HEK293 (cell line): ENCODE measurements around the gene F2R.

ENCODE experiments used
- CTCF ChIA-PET: fragments of 350-600 bp; formaldehyde crosslinking; extraction: SDS; loops from one replicate; lab custom pipeline; 2021; ENCODE audit warnings: antibody characterized with exemption; lab: Yijun Ruan, JAX
- POLR2A ChIA-PET: fragments of 300-600 bp; formaldehyde crosslinking; extraction: SDS; loops from one replicate; lab custom pipeline; 2020; ENCODE audit warnings: antibody characterized with exemption, inconsistent platforms; lab: Yijun Ruan, JAX
- H3K27ac ChIP-seq: fragments of 200-500 bp; sonication (Bioruptor generic); 2 replicates; pipeline ENCODE4 v1.5.1; 2014; ENCODE audit warnings: low read depth, low read length, control low read depth, inconsistent platforms; ENCODE audit errors: extremely low read depth
- H3K36me3 ChIP-seq, 2 experiments: fragments of 200-500 bp in 1 of 2; sonication (Bioruptor generic) in 1 of 2; 1 replicate in 1 of 2; 2 replicates in 1 of 2; pipeline ENCODE4 v1.5.1; 2014 to 2017; ENCODE audit warnings: inconsistent platforms in 2 of 2, low read length in 2 of 2; ENCODE audit not compliant: control insufficient read depth in 2 of 2, insufficient read depth in 1 of 2
- H3K4me1 ChIP-seq: fragments of 200-500 bp; sonication (Bioruptor generic); 2 replicates; pipeline ENCODE4 v1.5.1; 2014; ENCODE audit warnings: mild to moderate bottlenecking, low read length, inconsistent platforms; ENCODE audit not compliant: control insufficient read depth, insufficient read depth
- H3K4me3 ChIP-seq: 2 replicates; pipeline ENCODE4 v1.5.1; 2011; ENCODE audit warnings: low read depth, mild to moderate bottlenecking, control low read depth, low read length, moderate library complexity
- H3K9me3 ChIP-seq: fragments of 200-500 bp; sonication (Bioruptor generic); 2 replicates; pipeline ENCODE4 v1.5.1; 2014; ENCODE audit warnings: low read depth, low read length, inconsistent platforms; ENCODE audit not compliant: control insufficient read depth, insufficient read depth
- AEBP2 ChIP-seq: fragments of 450-650 bp; formaldehyde crosslinking; IDR thresholded peaks from 2 replicates; pipeline ENCODE4 v1.5.1; 2016; ENCODE audit warnings: missing biosample characterization, missing genetic modification characterization, borderline replicate concordance
- CTCF ChIP-seq: fragments of 450-650 bp; formaldehyde crosslinking; IDR thresholded peaks from 2 replicates; pipeline ENCODE4 v1.5.1; 2016; ENCODE audit warnings: missing biosample characterization, missing genetic modification characterization
- PRDM1 ChIP-seq: fragments of 450-650 bp; formaldehyde crosslinking; IDR thresholded peaks from 2 replicates; pipeline ENCODE4; 2016; ENCODE audit warnings: missing biosample characterization, missing genetic modification characterization
- PRDM2 ChIP-seq: fragments of 450-650 bp; formaldehyde crosslinking; IDR thresholded peaks from 2 replicates; pipeline ENCODE4 v1.5.1; 2016; ENCODE audit warnings: missing biosample characterization, missing genetic modification characterization, borderline replicate concordance
- SETDB1 ChIP-seq: IDR thresholded peaks from one replicate; pipeline ENCODE4 v1.6.1; 2017; ENCODE audit warnings: mild to moderate bottlenecking, low read length, moderate library complexity, mixed read lengths; ENCODE audit not compliant: insufficient read length
- ZBTB11 ChIP-seq: fragments of 450-650 bp; formaldehyde crosslinking; conservative IDR thresholded peaks from 2 replicates; pipeline ENCODE4 v1.5.1; 2016; ENCODE audit warnings: low read depth, missing biosample characterization, missing genetic modification characterization
- ZBTB44 ChIP-seq: fragments of 450-650 bp; IDR thresholded peaks from 2 replicates; pipeline ENCODE4 v1.5.1; 2018; ENCODE audit warnings: missing biosample characterization, mild to moderate bottlenecking, missing genetic modification characterization
- ZFP37 ChIP-seq: fragments of 450-650 bp; formaldehyde crosslinking; IDR thresholded peaks from 2 replicates; pipeline ENCODE4 v1.5.1; 2016; ENCODE audit warnings: missing biosample characterization, missing genetic modification characterization
- ZFP69B ChIP-seq: fragments of 450-650 bp; formaldehyde crosslinking; IDR thresholded peaks from 2 replicates; pipeline ENCODE4 v1.5.1; 2016; ENCODE audit warnings: missing biosample characterization, missing genetic modification characterization
- ZNF114 ChIP-seq: fragments of 450-650 bp; formaldehyde crosslinking; IDR thresholded peaks from 2 replicates; pipeline ENCODE4 v1.5.0; 2017; ENCODE audit warnings: missing biosample characterization, missing genetic modification characterization
- ZNF169 ChIP-seq: fragments of 450-650 bp; formaldehyde crosslinking; IDR thresholded peaks from 2 replicates; pipeline ENCODE4 v1.5.1; 2016; ENCODE audit warnings: missing biosample characterization, missing genetic modification characterization
- ZNF280D ChIP-seq: fragments of 450-650 bp; formaldehyde crosslinking; IDR thresholded peaks from 2 replicates; pipeline ENCODE4 v1.5.1; 2016; ENCODE audit warnings: missing biosample characterization, missing genetic modification characterization
- ZNF423 ChIP-seq: fragments of 450-650 bp; formaldehyde crosslinking; IDR thresholded peaks from 2 replicates; pipeline ENCODE4 v1.5.1; 2016; ENCODE audit warnings: missing biosample characterization, missing genetic modification characterization
- ZNF488 ChIP-seq: fragments of 450-650 bp; formaldehyde crosslinking; IDR thresholded peaks from 2 replicates; pipeline ENCODE4 v1.5.1; 2016; ENCODE audit warnings: missing biosample characterization, missing genetic modification characterization
- ZNF560 ChIP-seq: fragments of 450-650 bp; formaldehyde crosslinking; IDR thresholded peaks from 2 replicates; pipeline ENCODE4 v1.5.1; 2017; ENCODE audit warnings: missing biosample characterization, missing genetic modification characterization, borderline replicate concordance
- ZNF692 ChIP-seq: fragments of 450-650 bp; formaldehyde crosslinking; IDR thresholded peaks from 2 replicates; pipeline ENCODE4 v1.5.1; 2016; ENCODE audit warnings: missing biosample characterization, missing genetic modification characterization

F2R gene

GRCh38 chr5:76700571-76700970 lies 15.4 kb upstream of the F2R start (continued):
- no peak for TF ChIP-seq ZNF169

- H3K36me3 ChIP-seq: no peaks in the 10 kb centered on the region
- H3K27ac ChIP-seq: no peak overlapping the region
- CTCF ChIA-PET: no interaction called here
- TF ChIP-seq ZBTB11 (tag by site-specific recombination) (no peak), ZFP37 (tag by site-specific recombination) (no peak), PRDM1 (no peak), ZNF114 (no peak), ZNF560 (no peak), ZNF423 (tag by site-specific recombination) (no peak), ZNF488 (tag by site-specific recombination) (no peak), ZNF280D (tag by site-specific recombination) (no peak), ZFP69B (tag by site-specific recombination) (no peak), SETDB1 (no peak), ZBTB44 (tag by site-specific recombination) (no peak), ZNF692 (tag by site-specific recombination) (no peak), AEBP2 (no peak), CTCF (no peak), PRDM2 (tag by site-specific recombination) (no peak)
- TF ChIP-seq, all 188 proteins: peak for 0
- no peak overlapping the region for H3K4me3 ChIP-seq
- H3K4me1 ChIP-seq: no peaks in the 10 kb centered on the region
- H3K9me3 ChIP-seq: no peaks in the 10 kb centered on the region
- POLR2A ChIA-PET: no interaction called here
Measured at GRCh38 chr5:76701298-76701697, 14.6 kb upstream of the F2R start.
